Erythroblast (primary cell): ENCODE data around the gene CYP2W1.

ENCODE experiments used
- DNase-seq, 2 experiments: peaks; one replicate each; lab custom pipeline; 2025; lab: John Stamatoyannopoulos, UW
- GATA1 ChIP-seq: IDR thresholded peaks from 2 replicates; pipeline ENCODE4 v1.6.1; 2011; ENCODE audit warnings: low read depth, mild to moderate bottlenecking, control low read depth, low read length, moderate library complexity
- POLR2A ChIP-seq: IDR thresholded peaks from 2 replicates; pipeline ENCODE4 v1.6.1; 2011; ENCODE audit warnings: mild to moderate bottlenecking, low read length

The CYP2W1 gene

DNA sequence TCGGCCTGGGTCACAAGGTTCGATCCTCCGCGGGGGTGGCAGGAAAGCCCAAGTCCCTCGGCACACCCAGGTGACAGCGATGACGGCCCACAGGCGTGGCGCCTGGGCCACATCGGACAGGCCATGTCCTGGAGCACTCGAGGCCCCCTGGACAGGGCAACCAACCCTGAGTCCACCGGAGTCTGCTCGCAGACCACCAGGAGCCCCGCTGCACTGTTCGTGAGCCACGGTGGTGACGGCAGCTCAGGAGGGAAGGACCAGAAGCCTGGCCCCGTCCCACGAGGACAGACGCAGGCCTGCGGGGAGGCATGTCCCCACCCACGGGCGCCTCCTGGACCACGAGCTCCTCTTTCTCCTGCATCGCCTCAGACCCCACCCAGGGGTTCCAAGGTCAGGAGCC, 39.0 kb downstream of the CYP2W1 start:
- no peak for DNase-seq
- TF ChIP-seq POLR2A (no peak), GATA1 (no peak)

DNA sequence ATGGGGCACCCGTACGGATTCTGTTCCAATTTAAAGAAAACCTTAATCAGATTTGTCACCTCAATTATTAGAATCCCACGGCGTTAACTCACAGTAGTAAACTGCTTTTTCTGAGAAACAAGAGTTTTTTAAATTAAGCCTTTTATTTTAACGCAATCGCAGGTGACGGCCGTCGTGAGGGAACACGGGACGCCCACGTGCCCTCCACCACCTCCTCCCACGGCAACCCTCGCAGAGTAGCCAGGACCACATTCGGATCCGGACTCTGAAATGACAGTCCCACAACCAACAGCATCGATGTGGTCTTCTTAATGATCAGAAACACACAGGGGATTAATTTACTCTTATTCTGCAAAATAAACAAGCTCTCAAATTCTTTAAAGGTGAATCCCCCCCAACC, 39.4 kb downstream of the CYP2W1 start:
- no peak for TF ChIP-seq POLR2A
- no peak for TF ChIP-seq GATA1
- no peak for DNase-seq

DNA sequence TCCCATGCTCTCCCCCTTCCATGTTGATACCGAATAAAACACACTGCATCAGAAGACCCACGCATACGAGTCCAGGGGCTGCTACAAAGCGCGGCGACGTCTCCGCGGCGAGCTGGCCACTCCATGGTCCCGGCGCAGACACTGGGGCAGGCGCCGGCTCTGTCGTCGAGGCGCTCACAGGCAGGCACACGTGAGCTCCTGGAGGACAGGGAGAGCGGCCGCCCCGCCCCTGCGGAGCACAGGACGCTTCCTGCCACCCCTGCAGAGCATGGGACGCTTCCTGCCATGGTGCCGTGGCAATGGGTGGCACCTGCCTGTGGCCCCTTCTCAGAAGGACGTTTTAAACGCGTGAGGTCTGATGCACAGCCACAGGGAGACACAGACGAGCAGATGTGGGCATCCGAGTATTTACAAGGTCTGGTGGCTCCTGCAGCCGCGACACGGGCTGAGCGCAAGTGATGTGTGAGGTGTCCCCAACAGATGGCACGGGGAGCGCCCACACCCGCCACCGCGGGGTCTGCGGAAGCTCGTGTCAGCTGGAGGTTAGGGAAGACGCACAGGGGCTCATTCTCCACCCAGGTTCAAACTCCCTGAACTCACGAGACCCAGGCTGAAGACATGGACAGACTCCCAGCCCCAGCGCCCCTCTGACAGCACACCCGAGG, 40.0 kb downstream of the CYP2W1 start:
- no peak for DNase-seq
- TF ChIP-seq POLR2A, result no peak
- TF ChIP-seq GATA1, result no peak

DNA sequence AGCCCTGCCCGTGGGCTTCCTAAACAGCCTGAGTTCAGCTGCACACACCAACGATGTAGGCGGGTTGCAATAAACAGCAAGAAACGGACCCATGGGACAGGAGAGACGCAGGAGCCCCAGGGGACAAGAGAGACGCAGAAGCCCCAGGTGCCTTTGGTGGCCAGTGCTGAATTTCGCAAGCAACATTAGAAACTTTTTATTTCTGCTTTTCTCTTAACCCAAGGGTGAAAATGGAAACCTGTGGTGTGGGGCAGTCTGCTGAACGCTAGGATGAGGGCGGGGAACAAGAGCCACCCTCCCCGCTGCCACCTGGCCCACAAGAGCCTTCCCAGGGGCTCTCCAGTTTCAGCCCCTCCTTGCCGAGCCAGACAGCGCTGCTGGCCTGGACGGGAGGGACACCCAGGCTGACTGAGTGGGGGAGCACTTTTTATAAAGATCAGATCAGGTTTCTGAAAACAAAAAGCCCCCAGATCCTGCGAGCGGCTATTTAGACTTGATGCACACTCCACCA, 41.4 kb downstream of the CYP2W1 start:
- DNase-seq, result no peak
- TF ChIP-seq GATA1, result no peak
- TF ChIP-seq POLR2A, result no peak

DNA sequence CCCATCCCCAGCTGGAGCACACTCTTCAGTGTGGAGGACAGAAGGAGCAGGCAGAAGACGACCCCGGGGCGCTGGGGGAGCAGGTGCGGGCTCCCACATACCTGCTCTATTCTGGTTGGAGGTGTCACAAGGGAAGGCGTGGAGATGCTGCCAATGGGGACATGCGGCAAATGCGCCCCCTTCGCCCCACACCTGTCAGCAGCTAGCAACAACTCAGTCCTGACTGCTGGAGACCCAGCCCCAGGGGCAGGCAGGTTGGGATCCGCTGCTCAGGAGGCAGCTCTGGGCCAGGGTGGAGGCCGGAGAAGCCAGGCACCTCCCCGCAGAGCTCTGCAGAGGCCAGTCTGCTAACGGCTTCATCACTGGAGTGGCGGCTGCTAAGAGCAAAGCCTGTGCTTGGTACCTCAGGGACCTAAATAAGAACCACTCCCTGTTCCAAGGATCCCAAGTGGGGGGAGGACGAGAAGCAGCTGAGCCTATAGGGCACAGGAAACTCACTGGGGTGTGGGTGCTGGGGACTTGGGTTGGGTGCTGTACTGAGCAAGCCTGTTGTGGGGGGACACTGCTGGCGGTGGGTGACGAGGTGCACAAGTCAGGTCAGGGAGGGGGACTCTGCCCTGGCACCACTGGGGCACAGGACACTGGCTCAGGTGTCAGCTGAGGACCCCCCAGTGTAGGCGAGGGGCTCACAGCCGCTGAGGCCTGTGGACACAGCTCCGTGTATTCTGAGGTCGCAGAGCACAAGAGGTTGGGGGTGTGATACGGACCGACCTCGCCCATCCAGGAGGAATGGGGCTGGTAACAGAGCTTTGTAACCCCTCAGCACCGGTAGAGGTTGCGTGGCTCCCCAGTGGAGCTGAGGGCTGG, 42.1 kb downstream of the CYP2W1 start:
- TF ChIP-seq GATA1, result no peak
- no peak for TF ChIP-seq POLR2A
- DNase-seq, result no peak

DNA sequence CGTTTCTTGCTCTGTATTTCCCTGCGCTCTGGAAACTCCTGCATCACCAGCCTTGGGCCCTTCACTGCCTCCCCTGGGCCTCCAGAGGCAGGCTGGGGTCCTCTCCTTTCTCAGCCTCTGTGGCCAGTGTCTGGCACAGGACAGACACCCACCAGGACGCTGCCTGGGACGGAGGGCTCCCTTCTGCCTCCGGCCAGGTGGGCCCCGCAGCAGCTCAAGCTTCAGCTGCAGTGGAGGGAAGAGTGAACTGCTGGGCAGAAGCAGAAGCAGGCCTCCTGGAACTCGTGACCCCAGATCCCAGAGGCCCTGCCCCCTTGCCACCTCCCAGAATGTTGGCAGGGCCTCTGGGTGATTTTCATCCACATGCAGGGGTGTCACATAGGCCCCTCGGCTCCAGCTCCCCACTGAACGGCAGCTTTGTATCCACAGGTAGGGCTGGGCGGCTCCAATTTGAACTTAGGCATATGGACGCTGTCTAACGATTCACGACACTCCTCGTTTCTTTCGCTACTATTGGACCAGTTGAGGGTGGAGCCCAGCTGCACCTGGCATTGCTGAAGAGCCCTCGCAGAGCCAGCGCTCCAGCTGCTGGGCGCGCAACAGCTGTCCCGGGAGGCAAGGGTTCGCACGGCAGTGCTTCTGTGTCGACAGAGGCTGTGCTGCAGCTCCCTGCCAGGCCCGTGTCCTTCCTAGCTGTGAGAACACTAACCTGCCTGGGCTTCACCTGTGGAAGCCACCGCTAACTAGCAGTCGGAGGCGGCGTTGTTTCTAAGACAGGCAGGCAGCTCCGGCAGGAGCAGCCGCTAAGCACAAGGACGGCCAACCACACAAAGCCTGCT, 43.0 kb downstream of the CYP2W1 start:
- TF ChIP-seq POLR2A (no peak), GATA1 (no peak)
- DNase-seq, result no peak

DNA sequence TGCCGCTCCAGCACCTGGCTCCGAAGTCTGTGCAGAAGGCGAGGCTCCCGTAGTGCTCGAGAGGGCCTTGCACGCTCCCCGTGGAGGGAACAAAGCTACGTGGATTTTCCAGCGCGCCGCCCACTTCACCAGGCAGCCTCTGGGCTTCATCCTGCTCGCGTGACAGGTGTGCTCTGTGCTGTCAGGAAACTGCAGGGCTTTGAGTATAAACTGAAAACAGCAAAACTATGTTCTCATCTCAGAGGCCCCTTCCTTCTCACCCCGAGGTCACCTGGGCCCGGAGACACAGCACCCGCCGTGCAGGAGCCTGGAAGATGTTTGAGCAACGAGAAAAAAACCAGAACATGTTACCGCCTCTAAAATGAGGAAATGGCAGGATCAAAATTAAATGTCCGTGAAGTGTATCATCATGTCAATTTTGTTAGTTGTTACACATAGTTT, 43.8 kb downstream of the CYP2W1 start:
- TF ChIP-seq GATA1, result no peak
- TF ChIP-seq POLR2A, result no peak

DNA sequence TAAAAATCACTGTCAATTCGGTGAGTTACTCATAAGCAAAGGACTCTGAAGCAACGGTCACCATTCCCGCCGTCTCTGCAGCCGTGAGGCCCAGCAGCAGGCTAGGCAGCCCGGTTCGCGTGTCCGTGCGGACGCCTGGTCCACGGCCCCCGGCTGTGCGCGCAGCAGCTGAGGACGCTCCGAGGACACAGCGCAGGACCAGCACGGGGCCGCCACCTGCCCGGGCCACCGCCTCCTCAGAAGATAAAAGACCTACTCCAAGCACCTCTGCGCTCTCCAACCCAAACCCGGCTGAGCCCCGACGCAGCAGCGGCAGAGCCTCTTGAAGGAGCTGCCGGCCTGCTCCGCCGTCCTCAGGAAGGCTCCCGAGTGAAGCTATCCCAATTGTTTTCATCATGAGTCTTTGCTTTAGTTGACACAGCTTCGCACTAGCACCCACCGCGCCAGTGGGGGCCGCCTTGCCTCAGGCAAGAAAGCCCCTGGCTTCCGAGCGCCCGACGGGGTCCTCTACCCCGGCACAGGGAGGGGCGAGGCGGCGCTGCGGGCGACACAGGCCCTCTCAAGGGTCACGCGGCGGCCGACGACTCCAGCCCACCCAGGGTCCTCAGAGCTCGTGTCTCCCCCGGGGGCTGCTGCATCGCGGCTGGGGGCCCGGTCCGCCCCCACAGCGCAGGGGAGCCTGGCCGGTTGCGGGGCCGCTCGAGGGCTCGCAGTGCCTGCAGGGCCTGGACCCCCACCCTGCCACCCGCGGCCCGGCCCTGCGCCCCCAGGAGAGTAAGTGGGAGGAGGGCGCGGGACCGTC, 44.5 kb downstream of the CYP2W1 start:
- peak; percentile 44 to 58 for DNase-seq
- TF ChIP-seq GATA1, result no peak
- TF ChIP-seq POLR2A, result no peak

More for the DNA sequence above, 43.8 kb downstream of the CYP2W1 start:
- DNase-seq, result no peak

DNA sequence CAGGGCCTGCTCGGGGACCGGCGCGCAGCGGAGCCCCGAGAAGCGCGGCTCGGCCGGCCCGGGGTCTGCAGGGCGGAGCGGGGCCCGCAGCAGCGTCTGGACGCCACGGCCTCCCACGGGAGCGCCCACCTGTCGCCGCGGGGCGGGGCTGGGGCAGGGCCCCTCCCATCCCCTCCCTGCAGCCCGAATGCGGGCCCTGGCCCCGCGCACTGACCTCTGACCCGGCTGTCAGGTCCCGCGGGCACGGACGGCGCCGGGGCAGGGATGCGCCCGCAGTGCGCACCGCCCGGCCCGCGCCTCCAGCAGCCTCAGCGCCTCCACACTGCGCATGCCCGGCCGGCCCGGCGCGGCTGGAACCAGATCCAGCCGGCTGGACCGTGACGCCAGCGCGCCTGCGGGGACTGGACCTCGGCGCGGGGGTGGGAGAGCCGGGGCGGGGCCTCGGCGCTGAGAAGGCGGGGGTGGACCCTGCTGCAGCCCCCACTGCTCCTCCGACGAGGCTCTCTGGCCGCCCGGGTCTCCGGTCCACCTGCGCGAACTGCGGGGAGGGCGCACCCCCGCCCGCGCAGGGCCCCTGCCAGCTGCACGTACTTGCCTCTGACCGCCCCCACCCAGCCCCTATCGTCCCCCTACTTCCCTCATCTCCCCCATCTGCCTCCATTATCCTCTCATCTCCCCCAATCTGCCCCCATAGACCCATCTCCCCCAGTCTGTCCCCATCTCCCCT, 45.2 kb downstream of the CYP2W1 start:
- peak; percentile 91 to 95 for DNase-seq
- TF ChIP-seq POLR2A (peak; percentile 57), GATA1 (no peak)

DNA sequence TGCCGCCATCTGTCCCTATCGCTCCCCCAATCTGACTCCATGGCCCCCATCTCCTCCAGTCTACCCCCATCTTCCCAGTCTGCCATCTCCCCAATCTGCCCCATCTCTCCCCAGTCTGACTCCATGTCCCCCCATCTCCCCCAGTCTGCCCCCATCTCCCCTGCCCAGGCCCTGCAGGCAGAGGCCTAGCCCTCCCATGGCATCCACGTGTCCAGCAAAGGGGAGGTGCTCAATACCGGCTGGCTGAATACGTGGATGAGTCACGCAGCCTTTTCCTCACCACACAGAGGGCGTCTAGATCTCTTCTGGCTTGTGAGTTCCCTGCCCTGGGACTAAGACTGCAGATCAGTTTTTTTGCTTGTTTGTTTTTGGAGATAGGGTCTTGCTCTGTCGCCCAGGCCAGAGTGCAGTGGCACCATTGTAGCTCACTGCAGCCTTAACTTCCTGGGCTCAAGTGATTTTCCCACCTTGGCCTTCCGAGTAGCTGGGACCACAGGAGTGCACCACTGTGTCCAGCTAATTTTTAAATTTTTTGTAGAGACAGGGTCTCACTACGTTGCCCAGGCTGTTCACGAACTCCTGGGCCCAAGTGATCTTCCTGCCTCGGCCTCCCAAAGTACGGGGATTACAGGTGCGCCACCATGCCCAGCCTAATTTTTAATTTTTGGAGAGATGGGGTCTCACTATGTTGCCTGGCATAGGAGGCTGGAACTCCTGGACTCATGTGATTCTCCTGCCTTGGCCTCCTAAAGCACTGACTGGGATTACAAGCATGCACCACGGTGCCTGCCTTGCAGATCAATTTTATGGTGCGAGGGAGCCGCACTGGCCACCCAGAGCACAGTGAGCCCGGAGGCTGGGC, 46.0 kb downstream of the CYP2W1 start:
- DNase-seq, result peak; percentile 89 to 92
- no peak for TF ChIP-seq GATA1
- TF ChIP-seq POLR2A, result no peak
